HG03457 (cell line): ENCODE measurements around the gene ZFP69B.
"Not testable (repeated sequence)": the region's sequence is repeated elsewhere in the genome, so short reads cannot be mapped to it uniquely, and the experiment has no call there.

Experiments used
- ATAC-seq: cut with Tn5 transposase; IDR thresholded peaks from one replicate; pipeline ENCODE4 v1.9.1; 2021; ENCODE audit warnings: moderate number of reproducible peaks; ENCODE audit not compliant: unreplicated experiment

Gene ZFP69B

GRCh38 chr1:40435471-40435870, 14.8 kb upstream of the ZFP69B start:
- ATAC-seq = no peak

- no peak for ATAC-seq
Measured at GRCh38 chr1:40435876-40436275, 14.4 kb upstream of the ZFP69B start.

GRCh38 chr1:40438391-40439015, 11.8 kb upstream of the ZFP69B start:
- ATAC-seq = no peak

GRCh38 chr1:40439247-40439646, 11.0 kb upstream of the ZFP69B start:
- no peak for ATAC-seq

GRCh38 chr1:40450495-40451237, 390 bp downstream of the ZFP69B start:
- peak; percentile 21 for ATAC-seq

- ATAC-seq = no peak
Measured at GRCh38 chr1:40451238-40451585, 936 bp downstream of the ZFP69B start.

- no peak for ATAC-seq
Measured at GRCh38 chr1:40454873-40455272, 4.6 kb downstream of the ZFP69B start.

- ATAC-seq = no peak
Measured at GRCh38 chr1:40462956-40463590, 12.8 kb downstream of the ZFP69B start.

- ATAC-seq = no peak
Measured at GRCh38 chr1:40469327-40469726, 19.1 kb downstream of the ZFP69B start.

GRCh38 chr1:40475268-40475667, 25.0 kb downstream of the ZFP69B start:
- ATAC-seq = no peak

GRCh38 chr1:40476924-40477677, 26.8 kb downstream of the ZFP69B start, which contains the start of gene ZFP69:
ZFP69 (plus strand) TSS chr1:40477290; CDS start chr1:40479362, 2,072 bp downstream.
- ATAC-seq = no peak

- no peak for ATAC-seq
Measured at GRCh38 chr1:40477678-40478053, 27.4 kb downstream of the ZFP69B start.

GRCh38 chr1:40478276-40478675, 28.0 kb downstream of the ZFP69B start:
- ATAC-seq = no peak

- no peak for ATAC-seq
Measured at GRCh38 chr1:40479156-40479555, 28.9 kb downstream of the ZFP69B start.

GRCh38 chr1:40495315-40495903, 45.1 kb downstream of the ZFP69B start:
- ATAC-seq = no peak

- not testable (repeated sequence) for ATAC-seq
Measured at GRCh38 chr1:40502651-40503050, 52.4 kb downstream of the ZFP69B start.

- ATAC-seq = no peak
Measured at GRCh38 chr1:40507973-40508372, 57.7 kb downstream of the ZFP69B start.

- ATAC-seq = peak; percentile 72
Measured at GRCh38 chr1:40508375-40509341, 58.4 kb downstream of the ZFP69B start, which contains the start of gene EXO5. EXO5 (plus strand) TSS chr1:40508767; CDS start chr1:40514545, 5,778 bp downstream.
